Measurements from ENCODE around the gene CISTR.

The CISTR gene

DNA sequence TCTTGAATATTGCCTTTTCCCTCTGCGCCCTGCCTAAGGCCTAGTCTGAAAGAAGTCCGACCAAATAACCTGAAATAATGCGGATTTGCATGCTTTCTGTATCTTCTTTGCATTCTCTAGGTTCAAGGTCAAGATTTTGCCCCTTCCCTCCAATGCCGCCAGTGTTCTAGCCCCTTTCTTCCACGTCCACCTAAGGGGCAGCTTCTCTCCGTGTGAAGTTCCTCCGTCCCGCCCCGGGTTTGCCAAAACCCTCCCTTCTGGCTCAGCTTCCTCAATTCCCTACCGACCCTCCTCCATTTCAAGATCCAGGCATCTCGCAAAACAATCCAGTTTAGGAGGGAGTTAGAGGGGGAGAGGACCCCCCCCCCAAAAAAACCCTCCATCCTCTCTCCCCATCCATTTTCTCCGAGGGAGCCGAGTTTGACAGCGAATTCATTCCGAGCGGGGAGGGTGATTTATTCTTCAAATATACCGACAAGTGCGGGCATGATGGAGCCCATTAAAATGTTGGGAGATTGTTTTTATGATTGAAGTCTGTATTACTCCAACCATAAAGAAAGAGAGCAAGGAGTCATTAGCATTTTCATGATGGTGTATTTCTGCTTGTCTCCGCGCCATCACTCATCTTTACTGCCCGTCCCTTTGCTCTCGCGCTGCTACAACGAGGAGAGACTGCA is 55.0 kb downstream of the CISTR start:
- H3K4me3 ChIP-seq (ENCODE audit: low read depth in 1 of 5, low read length in 5 of 5), result peak overlapping the region in 4 of 5 donors; percentile 27 to 54 (median 43)
- no peak overlapping the region for H3K9ac ChIP-seq (ENCODE audit: low read length in 5 of 5)
- H3K27ac ChIP-seq (ENCODE audit: low read depth, low read length), result no peak overlapping the region
- H3K36me3 ChIP-seq (ENCODE audit: control insufficient read depth in 5 of 5, insufficient read depth in 5 of 5, low read length in 5 of 5), result no peaks in the 10 kb centered on the region
- H3K9me3 ChIP-seq (ENCODE audit: control insufficient read depth in 5 of 5, low read length in 5 of 5), result no peaks in the 10 kb centered on the region
- H3K27me3 ChIP-seq (ENCODE audit: control insufficient read depth in 5 of 5, insufficient read depth in 4 of 5, low read length in 5 of 5), result peaks cover 38 to 76% (median 61%) of the 10 kb centered on the region in 5 donors
- peaks cover 0 to 21% (median 19%) of the 10 kb centered on the region in 5 donors for H3K4me1 ChIP-seq (ENCODE audit: control insufficient read depth in 5 of 5, insufficient read depth in 5 of 5, low read length in 5 of 5)

All from subcutaneous abdominal adipose tissue (tissue), 5 donors.